HG03457 (cell line): ENCODE results near the gene ELOVL1.

Experiments used
- ATAC-seq: cut with Tn5 transposase; IDR thresholded peaks from one replicate; pipeline ENCODE4 v1.9.1; 2021; ENCODE audit warnings: moderate number of reproducible peaks; ENCODE audit not compliant: unreplicated experiment

The ELOVL1 gene

GRCh38 chr1:43358121-43358745 is 9.6 kb downstream of the ELOVL1 start:
- ATAC-seq, result no peak

- no peak for ATAC-seq
Observed at GRCh38 chr1:43357251-43357650, 10.6 kb downstream of the ELOVL1 start.

GRCh38 chr1:43354936-43355335 is 12.9 kb downstream of the ELOVL1 start:
- no peak for ATAC-seq

GRCh38 chr1:43354471-43354870 is 13.3 kb downstream of the ELOVL1 start:
- no peak for ATAC-seq

GRCh38 chr1:43352881-43353280 is 14.9 kb downstream of the ELOVL1 start:
- ATAC-seq, result no peak

GRCh38 chr1:43352351-43352705 is 15.5 kb downstream of the ELOVL1 start:
- ATAC-seq, result no peak

- ATAC-seq, result no peak
Observed at GRCh38 chr1:43351421-43352350, 16.1 kb downstream of the ELOVL1 start.

- no peak for ATAC-seq
Observed at GRCh38 chr1:43350976-43351375, 16.8 kb downstream of the ELOVL1 start.

GRCh38 chr1:43349594-43350306 is 18.1 kb downstream of the ELOVL1 start:
- ATAC-seq, result no peak

- ATAC-seq, result no peak
Observed at GRCh38 chr1:43348809-43349593, 18.8 kb downstream of the ELOVL1 start.

GRCh38 chr1:43348343-43348808 is 19.4 kb downstream of the ELOVL1 start:
- no peak for ATAC-seq

- ATAC-seq, result no peak
Observed at GRCh38 chr1:43346636-43347035, 21.2 kb downstream of the ELOVL1 start.

- no peak for ATAC-seq
Observed at GRCh38 chr1:43345120-43345519, 22.7 kb downstream of the ELOVL1 start.

GRCh38 chr1:43344267-43344850 is 23.5 kb downstream of the ELOVL1 start:
- no peak for ATAC-seq

GRCh38 chr1:43340559-43340958 is 27.3 kb downstream of the ELOVL1 start:
- no peak for ATAC-seq

GRCh38 chr1:43339584-43340232 is 28.1 kb downstream of the ELOVL1 start:
- no peak for ATAC-seq

- ATAC-seq, result no peak
Observed at GRCh38 chr1:43338001-43338400, 29.8 kb downstream of the ELOVL1 start.

- no peak for ATAC-seq
Observed at GRCh38 chr1:43337588-43337987, 30.2 kb downstream of the ELOVL1 start, which contains the start of gene MPL. Gene MPL (plus strand): TSS chr1:43337818. CDS start chr1:43337849, 31 bp downstream.

- ATAC-seq, result no peak
Observed at GRCh38 chr1:43334453-43335205, 33.2 kb downstream of the ELOVL1 start.
